Neutrophil (primary cell): ENCODE results near the gene ZNF865.

Source experiments
- H3K27ac ChIP-seq: fragments of 200-600 bp; sonication (generic); 2 replicates; pipeline ENCODE4 v1.5.1; 2016; ENCODE audit warnings: mild to moderate bottlenecking, moderate library complexity
- H3K27me3 ChIP-seq: fragments of 200-600 bp; sonication (generic); 2 replicates; pipeline ENCODE4 v1.6.0; 2016; ENCODE audit warnings: mild to moderate bottlenecking
- H3K36me3 ChIP-seq: fragments of 200-600 bp; sonication (generic); 2 replicates; pipeline ENCODE4 v1.5.1; 2017
- H3K4me1 ChIP-seq, 2 experiments: fragments of 200-600 bp in 1 of 2; sonication (generic) in 1 of 2; 1 replicate in 1 of 2; 2 replicates in 1 of 2; pipeline versions ENCODE4 v1.5.1 to v1.6.1; 2013 to 2016; ENCODE audit warnings: low read depth in 1 of 2, low read length in 1 of 2, mild to moderate bottlenecking in 1 of 2, moderate library complexity in 1 of 2; ENCODE audit not compliant: control insufficient read depth in 1 of 2, insufficient read depth in 1 of 2
- H3K4me3 ChIP-seq, 2 experiments: fragments of 200-600 bp in 1 of 2; sonication (generic) in 1 of 2; 1 replicate in 1 of 2; 2 replicates in 1 of 2; pipeline ENCODE4 v1.5.1; 2013 to 2016; ENCODE audit warnings: low read depth in 1 of 2, low read length in 1 of 2, mild to moderate bottlenecking in 1 of 2, moderate library complexity in 1 of 2
- H3K9me3 ChIP-seq: fragments of 200-600 bp; sonication (generic); 2 replicates; pipeline ENCODE4 v1.5.1; 2016
- CTCF ChIP-seq: fragments of 200-600 bp; sonication (generic); IDR thresholded peaks from 2 replicates; pipeline ENCODE4 v1.5.1; 2016; ENCODE audit warnings: antibody characterized with exemption

The ZNF865 gene

GRCh38 chr19:55592391-55593090 lies 12.9 kb upstream of the ZNF865 start:
- H3K4me1 ChIP-seq = peaks cover 0 to under 1% of the 10 kb centered on the region in 2 experiments
- H3K36me3 ChIP-seq = peaks cover 18% of the 10 kb centered on the region
- H3K27me3 ChIP-seq = peaks cover 14% of the 10 kb centered on the region
- no peak overlapping the region for H3K4me3 ChIP-seq
- TF ChIP-seq CTCF = no peak
- H3K9me3 ChIP-seq = no peaks in the 10 kb centered on the region
- H3K27ac ChIP-seq = no peak overlapping the region

- TF ChIP-seq CTCF = no peak
- H3K4me1 ChIP-seq = no peaks in the 10 kb centered on the region
- no peaks in the 10 kb centered on the region for H3K9me3 ChIP-seq
- no peak overlapping the region for H3K4me3 ChIP-seq
- H3K27me3 ChIP-seq = peaks cover 7% of the 10 kb centered on the region
- peaks cover 18% of the 10 kb centered on the region for H3K36me3 ChIP-seq
- no peak overlapping the region for H3K27ac ChIP-seq
Measured at GRCh38 chr19:55593096-55593772, 12.2 kb upstream of the ZNF865 start.

GRCh38 chr19:55594996-55595545 lies 10.4 kb upstream of the ZNF865 start:
- H3K27me3 ChIP-seq = no peaks in the 10 kb centered on the region
- no peaks in the 10 kb centered on the region for H3K9me3 ChIP-seq
- peaks cover 18% of the 10 kb centered on the region for H3K36me3 ChIP-seq
- no peak overlapping the region for H3K27ac ChIP-seq
- peaks cover 0 to 5% of the 10 kb centered on the region in 2 experiments for H3K4me1 ChIP-seq
- H3K4me3 ChIP-seq = no peak overlapping the region
- TF ChIP-seq CTCF = no peak

- Histone ChIP-seq H3K9me3 (no peaks in the 10 kb centered on the region), H3K36me3 (peaks cover 18% of the 10 kb centered on the region), H3K27ac (no peak overlapping the region), H3K27me3 (no peaks in the 10 kb centered on the region), H3K4me1 (peaks cover 8 to 14% of the 10 kb centered on the region in 2 experiments), H3K4me3 (no peak overlapping the region)
- TF ChIP-seq CTCF = no peak
Measured at GRCh38 chr19:55596304-55596703, 9.1 kb upstream of the ZNF865 start.

- Histone ChIP-seq H3K9me3 (no peaks in the 10 kb centered on the region), H3K36me3 (peaks cover 22% of the 10 kb centered on the region), H3K27me3 (no peaks in the 10 kb centered on the region), H3K4me3 (no peak overlapping the region), H3K27ac (no peak overlapping the region), H3K4me1 (peaks cover 14 to 16% of the 10 kb centered on the region in 2 experiments)
- TF ChIP-seq CTCF = no peak
Measured at GRCh38 chr19:55597501-55597921, 7.9 kb upstream of the ZNF865 start.
